Stimulated activated CD4-positive, alpha-beta T cell treated with anti-CD3 and anti-CD28 coated beads, TNF-alpha, amount 100 ng/mL, for 48 hours (primary cell): ENCODE measurements around the gene TTC39B.

Source experiments
- DNase-seq, 3 donors: peaks; one replicate each; pipeline ENCODE4 v3.0.0-alpha.2; 2020; ENCODE audit warnings: low read depth in 3 of 3

TTC39B gene

GRCh38 chr9:15176836-15177235 is 130.2 kb downstream of the TTC39B start:
- no peak for DNase-seq

- no peak for DNase-seq
Observed at GRCh38 chr9:15163931-15164330, 143.1 kb downstream of the TTC39B start.

- no peak for DNase-seq
Observed at GRCh38 chr9:15161753-15162152, 145.3 kb downstream of the TTC39B start.

- no peak for DNase-seq
Observed at GRCh38 chr9:15160673-15161072, 146.3 kb downstream of the TTC39B start.

GRCh38 chr9:15158064-15158463 is 149.0 kb downstream of the TTC39B start:
- DNase-seq = no peak

GRCh38 chr9:15157381-15157780 is 149.6 kb downstream of the TTC39B start:
- DNase-seq = no peak

GRCh38 chr9:15156241-15156640 is 150.8 kb downstream of the TTC39B start:
- no peak for DNase-seq

GRCh38 chr9:15155826-15156225 is 151.2 kb downstream of the TTC39B start:
- no peak for DNase-seq

GRCh38 chr9:15155323-15155722 is 151.7 kb downstream of the TTC39B start:
- DNase-seq = no peak

GRCh38 chr9:15154677-15155076 is 152.3 kb downstream of the TTC39B start:
- no peak for DNase-seq

GRCh38 chr9:15153961-15154360 is 153.1 kb downstream of the TTC39B start:
- no peak for DNase-seq

GRCh38 chr9:15150939-15151338 is 156.1 kb downstream of the TTC39B start:
- DNase-seq = no peak

- no peak for DNase-seq
Observed at GRCh38 chr9:15149450-15149849, 157.6 kb downstream of the TTC39B start.

- no peak for DNase-seq
Observed at GRCh38 chr9:15146268-15146700, 160.7 kb downstream of the TTC39B start.

GRCh38 chr9:15144622-15145061 is 162.4 kb downstream of the TTC39B start:
- DNase-seq = no peak

- DNase-seq = no peak
Observed at GRCh38 chr9:15142878-15143534, 164.0 kb downstream of the TTC39B start.

GRCh38 chr9:15140051-15140450 is 167.0 kb downstream of the TTC39B start:
- no peak for DNase-seq

- no peak for DNase-seq
Observed at GRCh38 chr9:15139469-15139868, 167.5 kb downstream of the TTC39B start.

- DNase-seq = no peak
Observed at GRCh38 chr9:15138357-15138686, 168.7 kb downstream of the TTC39B start.

- DNase-seq = no peak
Observed at GRCh38 chr9:15137658-15138356, 169.2 kb downstream of the TTC39B start.

- DNase-seq = no peak
Observed at GRCh38 chr9:15137089-15137488, 169.9 kb downstream of the TTC39B start.

- no peak for DNase-seq
Observed at GRCh38 chr9:15136646-15137045, 170.4 kb downstream of the TTC39B start.

- DNase-seq = peak in 1 of 3 donors; percentile 26
Observed at GRCh38 chr9:15135164-15135792, 171.7 kb downstream of the TTC39B start.
